GM12878 (cell line): ENCODE measurements around the gene SEPTIN5. TPM values are rescaled to one million over a fixed set of nuclear protein-coding genes. Genes with fewer than 3 reads are reported as not detected.

ENCODE experiments used
- ATAC-seq: fragments of 200-7000 bp; cut with Tn5 transposase; 3 replicates; pipeline ENCODE4 v1.9.1; 2020; ENCODE audit warnings: mild to moderate bottlenecking, moderate library complexity
- BruUV-seq: library from RNA; stranded (reverse); fragments of 400-500 nt; replicated peaks from 2 replicates; lab custom pipeline; 2021; lab: Mats Ljungman, UMichigan
- CTCF ChIA-PET: fragments of 300-600 bp; sonication (Branson Sonifier 250); formaldehyde crosslinking; extraction: SDS; loops from one replicate; lab custom pipeline; 2021; ENCODE audit warnings: inconsistent platforms; lab: Yijun Ruan, JAX
- POLR2A ChIA-PET: fragments of 350-600 bp; formaldehyde crosslinking; extraction: SDS; loops from one replicate; lab custom pipeline; 2021; ENCODE audit warnings: inconsistent platforms; lab: Charles Lee
- RAD21 ChIA-PET: fragments of 300-600 bp; sonication (Branson Sonifier 250); formaldehyde crosslinking; loops from one replicate; lab custom pipeline; 2023; ENCODE audit warnings: antibody characterized with exemption; ENCODE audit not compliant: unreplicated experiment; lab: Charles Lee
- SMC1A ChIA-PET: fragments of 300-600 bp; sonication (Branson Sonifier 250); formaldehyde crosslinking; loops from one replicate; lab custom pipeline; 2023; ENCODE audit not compliant: unreplicated experiment, uncharacterized antibody; lab: Charles Lee
- DNase-seq: peaks from one replicate; pipeline ENCODE4 v3.0.0-alpha.2; 2011; ENCODE audit warnings: low read depth, low spot score
- FAIRE-seq: peaks from 3 replicates; lab custom pipeline; 2011; peaks lifted over from hg19 to GRCh38; lab: Jason Lieb, UNC
- H2AFZ ChIP-seq: 2 replicates; pipeline ENCODE4 v1.6.0; 2011; ENCODE audit warnings: low read depth, low read length, control low read depth; ENCODE audit not compliant: control insufficient read depth
- H3K27ac ChIP-seq: 2 replicates; pipeline ENCODE4 v1.5.1; 2011; ENCODE audit warnings: control low read depth; ENCODE audit not compliant: control insufficient read depth, insufficient read depth
- H3K27me3 ChIP-seq, 2 experiments: replicated peaks in 1 of 2; 2 replicates each; pipeline versions ENCODE4 v1.6.0 to v1.6.1; 2011; ENCODE audit warnings: low read length in 1 of 2; ENCODE audit not compliant: control insufficient read depth in 2 of 2, insufficient read depth in 2 of 2
- H3K36me3 ChIP-seq, 2 experiments: 2 replicates each; pipeline ENCODE4 v1.5.1; 2011; ENCODE audit warnings: low read length in 1 of 2; ENCODE audit not compliant: control insufficient read depth in 2 of 2, insufficient read depth in 2 of 2
- H3K4me1 ChIP-seq: 2 replicates; pipeline ENCODE4 v1.6.1; 2011; ENCODE audit warnings: mild to moderate bottlenecking, low read length, moderate library complexity, mixed read lengths; ENCODE audit not compliant: control insufficient read depth, insufficient read depth
- H3K4me2 ChIP-seq: 2 replicates; pipeline ENCODE4 v1.6.0; 2011; ENCODE audit warnings: control low read depth; ENCODE audit not compliant: control insufficient read depth, insufficient read depth
- H3K4me3 ChIP-seq: fragments of 200-600 bp; sonication (generic); 2 replicates; pipeline ENCODE4 v1.5.1; 2016
- H3K79me2 ChIP-seq: 2 replicates; pipeline ENCODE4 v1.6.0; 2011; ENCODE audit warnings: low read length; ENCODE audit not compliant: control insufficient read depth, insufficient read depth
- H3K9ac ChIP-seq: 2 replicates; pipeline ENCODE4 v1.8.0; 2011; ENCODE audit warnings: low read length, control low read depth, mixed read lengths; ENCODE audit not compliant: control insufficient read depth, insufficient read depth
- H3K9me3 ChIP-seq: replicated peaks from 3 replicates; pipeline ENCODE4 v1.5.1; 2011; ENCODE audit warnings: mild to moderate bottlenecking, low read length; ENCODE audit not compliant: control insufficient read depth, insufficient read depth
- H4K20me1 ChIP-seq: 2 replicates; pipeline ENCODE4 v1.6.0; 2011; ENCODE audit not compliant: control insufficient read depth, insufficient read depth
- FOS ChIP-seq: IDR thresholded peaks from 3 replicates; pipeline ENCODE4 v1.6.1; 2011; ENCODE audit warnings: borderline replicate concordance; ENCODE audit not compliant: insufficient read length; ENCODE audit errors: extremely low read depth
- JUNB ChIP-seq: IDR thresholded peaks from 2 replicates; pipeline ENCODE4 v1.6.1; 2016; ENCODE audit warnings: antibody characterized with exemption, mild to moderate bottlenecking
- MLLT1 ChIP-seq: fragments of 450-650 bp; IDR thresholded peaks from 2 replicates; pipeline ENCODE4 v1.6.1; 2016; ENCODE audit warnings: mild to moderate bottlenecking
- NR2C1 ChIP-seq: fragments of 450-650 bp; IDR thresholded peaks from 2 replicates; pipeline ENCODE4 v1.6.1; 2017; ENCODE audit warnings: antibody characterized with exemption, mild to moderate bottlenecking, moderate library complexity
- RAD21 ChIP-seq: IDR thresholded peaks from 2 replicates; pipeline ENCODE4 v1.6.1; 2011; ENCODE audit warnings: mild to moderate bottlenecking, low read depth, low read length, moderate library complexity; ENCODE audit not compliant: insufficient read depth
- SIX5 ChIP-seq: IDR thresholded peaks from 2 replicates; pipeline ENCODE4 v1.6.1; 2011; ENCODE audit warnings: mild to moderate bottlenecking, low read depth, low read length, moderate library complexity; ENCODE audit not compliant: severe bottlenecking
- TAF1 ChIP-seq: IDR thresholded peaks from 2 replicates; pipeline ENCODE4 v1.6.1; 2011; ENCODE audit warnings: mild to moderate bottlenecking, low read depth, low read length, borderline replicate concordance
- YY1 ChIP-seq: IDR thresholded peaks from 2 replicates; pipeline ENCODE4 v1.6.1; 2011; ENCODE audit warnings: low read depth, mild to moderate bottlenecking, low read length
- ZBTB40 ChIP-seq: fragments of 450-650 bp; IDR thresholded peaks from 2 replicates; pipeline ENCODE4 v1.6.1; 2016; ENCODE audit warnings: mild to moderate bottlenecking, moderate library complexity, borderline replicate concordance
- WGBS: methylation state at CpG from one replicate; pipeline ENCODE4 v1.1.6; 2016; ENCODE audit warnings: low lambda C conversion rate; ENCODE audit not compliant: insufficient replicate concordance, insufficient coverage; ENCODE audit errors: missing lambda C conversion rate; 5-methylcytosine and 5-hydroxymethylcytosine counted together
- in situ Hi-C: fragments of 300-500 bp; cut with MboI; formaldehyde crosslinking; loops from 9 replicates; pipeline ENCODE4 v1.14.3; 2018; ENCODE audit warnings: mixed read lengths
- intact Hi-C: fragments of 100-400 bp; cut with micrococcal nuclease; formaldehyde crosslinking; loops from one replicate; pipeline ENCODE4 v1.14.2; 2022; ENCODE audit not compliant: unreplicated experiment
- polyA plus RNA-seq, 11 experiments: library from polyadenylated mRNA; depleted of rRNA in 4 of 11; unstranded in 6 of 11; stranded (reverse) in 5 of 11; fragments of >200 nt; fragmentation: Nextera tagmentation in 4 of 11; fragmentation: Illumina TruSeq in 1 of 11; extraction: Ambion mirVana in 4 of 11; extraction: Trizol in 1 of 11; gene quantifications; 1 replicate in 1 of 11; 2 replicates in 10 of 11; pipeline versions ENCODE4 v1.2.1 to v1.2.3, GENCODE V29; 2011 to 2016; ENCODE audit warnings: inconsistent platforms in 2 of 11, missing spikeins in 2 of 11, low read depth in 1 of 11
- total RNA-seq, 4 experiments: library from RNA; depleted of rRNA in 3 of 4; stranded (reverse); fragments of >200 nt in 3 of 4; fragmentation: Illumina TruSeq in 1 of 4; extraction: Trizol in 1 of 4; gene quantifications; 2 replicates each; pipeline versions ENCODE4 v1.2.1 to v1.2.3, GENCODE V29; 2013 to 2021
- TF ChIP-seq, protein P1 (sequence below): IDR thresholded peaks from 2 replicates; pipeline ENCODE4 v1.6.1; 2012; ENCODE audit warnings: low read length, inconsistent platforms

Gene SEPTIN5
- total and polyA plus RNA-seq, 10 of the 15 experiments (the other 5 are each of a cell fraction or from before 2014, with no cell fraction given) = 0.13 to 1.1 (median 0.34) TPM; not detected in 5

GRCh38 chr22:19735665-19736510 is 21.6 kb downstream of the SEPTIN5 start (continued):
- TF ChIP-seq JUNB (no peak), RAD21 (no peak), NR2C1 (no peak)
- TF ChIP-seq, all 136 proteins: peak for 0

DNA sequence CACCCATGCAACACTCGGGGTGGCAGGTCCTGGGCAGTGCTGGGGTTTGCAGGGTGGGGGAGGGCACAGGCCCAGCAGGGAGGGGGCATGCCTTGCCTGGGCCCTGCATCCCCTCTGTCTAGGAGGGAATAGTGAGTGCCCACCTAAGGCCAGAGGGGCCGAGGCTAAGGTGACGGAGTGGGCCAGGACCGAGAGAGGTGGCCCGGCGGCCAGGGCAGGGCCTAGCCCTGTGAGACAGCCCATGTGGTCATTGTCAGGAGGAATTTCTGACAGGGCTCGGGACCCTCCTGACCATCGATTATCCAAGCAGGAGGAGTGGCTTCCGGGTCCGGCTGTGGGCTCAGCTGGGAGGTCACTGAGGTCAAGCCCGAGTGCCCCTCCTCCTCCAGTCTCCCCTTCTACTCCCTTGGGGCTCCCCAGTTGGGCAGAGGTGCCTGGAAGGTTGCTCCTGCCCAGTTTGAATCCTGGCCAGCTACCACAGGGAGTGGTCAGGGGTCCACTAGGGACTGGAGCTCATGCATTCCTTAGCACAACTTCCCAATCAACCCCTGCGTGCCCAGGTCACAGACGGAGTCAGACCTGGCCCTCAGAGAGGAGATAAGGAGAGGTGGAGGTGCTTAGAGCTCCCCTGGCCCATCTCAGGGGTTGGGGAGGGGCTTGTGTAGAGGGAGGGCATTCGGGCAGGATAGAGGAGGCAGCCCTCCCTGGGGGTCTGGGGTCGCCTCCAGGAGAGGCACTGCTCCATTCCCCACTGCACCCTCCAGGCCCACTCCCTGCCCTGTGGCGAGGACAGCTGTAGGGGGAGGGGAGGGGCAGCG is 23.8 kb downstream of the SEPTIN5 start:
- no peak for FAIRE-seq
- H3K27me3 ChIP-seq = no peaks in the 10 kb centered on the region
- intact Hi-C loops = no loop called here
- ChIA-PET CTCF (interaction anchor here (1.4 kb wide), 1 partner anchor 8 kb away, joined by 3 read pairs; no protein-coding TSS in a partner anchor), SMC1A (no interaction called here), RAD21 (no interaction called here), POLR2A (interaction anchor here (0.6 kb wide), 1 partner anchor 60 kb away, joined by 4 read pairs; no protein-coding TSS in a partner anchor)
- no peak overlapping the region for H3K4me2 ChIP-seq
- no peaks in the 10 kb centered on the region for H3K79me2 ChIP-seq
- no peak overlapping the region for H3K9ac ChIP-seq
- H3K36me3 ChIP-seq = no peaks in the 10 kb centered on the region
- no peak overlapping the region for H3K27ac ChIP-seq
- H3K4me1 ChIP-seq = no peaks in the 10 kb centered on the region
- H4K20me1 ChIP-seq = no peaks in the 10 kb centered on the region; the same call in 1 of the 2 replicates
- ATAC-seq = no peak
- H2AFZ ChIP-seq = no peak overlapping the region
- DNase-seq = no peak
- no peak overlapping the region for H3K4me3 ChIP-seq
- no peaks in the 10 kb centered on the region for H3K9me3 ChIP-seq
- 27% methylated on average over 16 of the region's 17 CpGs for WGBS
- in situ Hi-C loops = no loop called here
- BruUV-seq = no TSS peak
- TF ChIP-seq FOS (no peak), ZBTB40 (no peak), MLLT1 (no peak), SIX5 (no peak), TAF1 (no peak), YY1 (no peak)
- TF ChIP-seq, protein P1, sequence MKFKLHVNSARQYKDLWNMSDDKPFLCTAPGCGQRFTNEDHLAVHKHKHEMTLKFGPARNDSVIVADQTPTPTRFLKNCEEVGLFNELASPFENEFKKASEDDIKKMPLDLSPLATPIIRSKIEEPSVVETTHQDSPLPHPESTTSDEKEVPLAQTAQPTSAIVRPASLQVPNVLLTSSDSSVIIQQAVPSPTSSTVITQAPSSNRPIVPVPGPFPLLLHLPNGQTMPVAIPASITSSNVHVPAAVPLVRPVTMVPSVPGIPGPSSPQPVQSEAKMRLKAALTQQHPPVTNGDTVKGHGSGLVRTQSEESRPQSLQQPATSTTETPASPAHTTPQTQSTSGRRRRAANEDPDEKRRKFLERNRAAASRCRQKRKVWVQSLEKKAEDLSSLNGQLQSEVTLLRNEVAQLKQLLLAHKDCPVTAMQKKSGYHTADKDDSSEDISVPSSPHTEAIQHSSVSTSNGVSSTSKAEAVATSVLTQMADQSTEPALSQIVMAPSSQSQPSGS = no peak
